ELF-1 (cell line): ENCODE results near the gene PUDP.
"Not testable (repeated sequence)": the region's sequence is repeated elsewhere in the genome, so short reads cannot be mapped to it uniquely, and the experiment has no call there.

Source experiments
- DNase-seq: peaks from one replicate; pipeline ENCODE4 v3.0.0-alpha.2; 2016; ENCODE audit warnings: low read depth, low spot score

PUDP gene

DNA sequence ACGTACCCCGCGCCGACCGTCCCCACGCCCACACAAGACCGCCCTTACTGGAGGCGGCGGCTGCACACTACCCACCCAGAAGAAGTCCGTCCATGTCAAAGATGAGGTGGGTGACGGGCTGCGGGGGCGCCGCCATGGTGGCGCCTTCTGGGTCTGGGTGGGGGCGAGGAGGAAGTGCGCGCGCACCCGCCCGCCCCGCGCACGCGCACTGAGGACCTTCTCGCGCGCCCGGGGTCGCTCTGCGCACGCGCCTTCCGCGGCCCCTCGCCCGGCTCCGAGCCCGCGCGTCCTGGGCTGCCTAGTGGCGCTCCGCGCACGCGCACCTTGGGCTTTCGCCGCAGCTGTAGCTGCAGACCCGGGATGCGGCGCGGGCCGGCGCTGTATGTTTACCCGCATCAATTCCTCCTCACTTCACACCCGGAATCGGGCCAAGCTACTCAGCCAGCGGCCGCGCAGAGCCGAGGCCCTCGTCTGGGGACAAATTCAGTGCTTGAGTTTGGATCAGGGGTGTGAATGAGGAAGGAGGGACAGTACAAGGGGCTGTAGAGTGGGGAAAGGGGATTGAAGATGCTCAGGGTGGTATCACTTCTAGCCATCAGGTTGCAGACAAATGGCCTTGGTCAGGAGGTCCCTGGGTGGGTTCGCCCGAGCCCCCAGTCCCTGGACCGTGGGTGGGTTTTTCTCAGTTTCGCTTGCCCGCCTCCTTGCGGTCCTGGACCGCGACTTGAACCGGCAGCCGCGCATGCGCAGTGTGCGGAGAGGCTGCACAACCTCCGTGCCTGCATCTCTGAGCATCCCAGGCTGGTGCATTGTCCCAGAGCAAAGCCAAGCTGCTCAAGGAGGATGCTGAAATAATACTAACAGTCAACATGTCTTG is at the start of gene PUDP:
PUDP (minus strand) TSS at position 176 of the 877 bp plus-strand sequence; CDS start at position 136, 40 bp downstream.
- DNase-seq = peak; percentile 94

DNA sequence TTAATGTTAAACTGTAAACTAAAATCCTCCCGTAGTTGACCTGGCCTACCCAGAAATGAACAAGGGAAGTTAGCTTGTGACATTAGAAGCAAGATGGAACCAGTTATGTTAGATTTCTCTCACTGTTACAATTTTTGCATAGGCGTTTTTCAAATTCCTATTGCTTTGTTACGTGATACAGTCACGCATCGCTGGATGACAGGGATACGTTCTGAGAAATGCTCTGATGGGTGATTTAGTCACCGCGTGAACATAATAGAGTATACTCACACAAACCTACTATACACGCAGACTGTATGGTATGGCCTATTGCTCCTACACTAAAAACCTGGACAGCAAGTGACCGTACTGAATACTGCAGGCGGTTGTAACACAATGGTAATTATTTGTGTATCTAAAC is 46.7 kb upstream of the PUDP start:
- no peak for DNase-seq

DNA sequence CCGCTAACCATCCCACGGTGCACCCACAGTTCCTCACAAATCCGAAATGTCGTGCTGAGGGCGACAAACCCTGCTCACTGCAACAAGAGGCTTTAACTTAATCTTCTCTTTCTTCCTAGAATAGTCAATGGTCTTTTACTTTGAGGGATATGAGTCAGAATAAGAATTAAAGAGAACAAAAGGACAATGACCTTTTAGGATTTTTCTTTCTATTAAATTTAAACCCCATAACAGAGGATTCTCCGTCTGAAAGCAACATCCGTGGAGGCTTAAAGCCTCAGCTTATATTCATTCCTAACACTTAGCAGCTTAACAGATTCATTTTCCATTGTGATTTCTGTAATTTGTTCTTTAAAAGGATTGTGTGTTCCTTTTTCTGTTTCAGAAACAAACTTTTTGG is 44.9 kb upstream of the PUDP start:
- no peak for DNase-seq

- DNase-seq = peak; percentile 69
Observed at GRCh38 chrX:7191681-7192110, 43.7 kb upstream of the PUDP start.

DNA sequence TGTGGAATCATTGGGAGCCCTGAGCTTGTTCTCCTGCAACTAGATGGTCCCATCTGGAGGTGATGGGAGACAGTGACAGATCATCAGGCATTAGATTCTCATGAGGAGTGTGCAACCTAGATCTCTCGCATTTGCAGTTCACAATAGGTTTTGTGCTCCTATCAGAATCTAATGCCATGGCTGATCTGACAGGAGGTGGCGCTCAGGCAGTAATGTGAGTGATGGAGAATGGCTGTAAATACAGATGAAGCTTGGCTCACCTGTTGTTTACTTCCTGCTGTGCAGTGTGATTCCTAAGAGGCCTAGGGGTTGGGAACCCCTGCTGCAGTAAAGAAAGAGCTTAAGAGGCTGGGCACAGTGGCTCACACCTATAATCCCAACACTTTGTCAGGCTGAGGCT is 42.2 kb upstream of the PUDP start:
- peak; percentile 8 for DNase-seq

DNA sequence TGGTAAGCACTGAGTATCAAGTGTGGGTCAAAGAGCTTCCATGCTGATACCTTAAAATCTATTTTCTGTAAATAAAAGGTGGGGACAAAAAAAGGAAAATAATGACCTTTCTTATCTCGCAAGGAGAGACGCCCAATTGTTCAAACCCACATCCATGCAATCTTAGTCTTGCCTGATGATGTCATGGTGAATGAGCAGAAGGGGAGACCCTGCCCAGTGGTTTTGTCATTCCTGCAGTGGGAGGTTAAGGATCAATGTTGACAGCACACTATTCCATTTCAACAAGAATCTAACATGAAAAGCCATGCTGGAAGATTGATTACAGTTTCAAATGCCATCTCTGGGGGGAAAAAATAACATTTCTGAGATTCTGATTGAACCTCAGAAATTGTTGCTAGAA is 40.7 kb upstream of the PUDP start:
- DNase-seq = no peak

DNA sequence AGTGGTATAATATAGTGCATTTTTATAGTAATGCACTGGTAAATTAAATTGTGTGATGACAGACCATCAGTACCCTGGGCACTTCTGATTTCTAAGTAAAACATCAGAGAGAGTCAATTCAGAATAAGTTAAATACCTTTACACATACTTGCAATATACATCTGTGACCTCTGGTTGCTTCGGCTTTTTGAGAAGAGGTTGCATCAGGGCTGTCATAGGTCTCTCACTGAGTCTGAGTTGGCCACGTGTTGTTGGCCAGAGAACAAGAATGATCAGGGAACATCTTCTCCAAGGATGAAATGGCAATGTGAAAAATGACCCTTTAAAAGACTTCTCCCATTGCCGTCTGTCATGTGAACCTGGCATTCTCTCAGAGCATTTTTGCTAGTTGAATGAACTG is 36.9 kb upstream of the PUDP start:
- DNase-seq = no peak

DNA sequence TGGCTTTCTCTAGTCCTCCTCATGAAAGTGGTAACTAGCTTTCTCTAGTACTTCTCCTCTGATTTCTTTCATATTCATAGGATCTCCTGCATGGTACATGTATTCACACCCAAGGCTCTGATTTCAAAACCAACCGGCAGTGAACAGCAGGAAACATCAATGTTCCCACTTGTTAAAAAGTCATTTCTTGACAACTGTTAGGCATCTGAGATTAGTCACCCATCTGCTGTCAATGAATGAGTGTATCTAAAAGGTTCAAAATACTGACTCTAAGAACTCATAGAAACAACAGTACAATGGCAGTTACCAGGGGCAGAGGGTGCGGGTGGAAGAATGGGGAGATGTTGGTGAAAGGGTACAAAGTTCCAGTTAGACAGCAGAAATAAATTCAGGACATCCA is 31.5 kb upstream of the PUDP start:
- DNase-seq = no peak

GRCh38 chrX:7178859-7179258 is 30.9 kb upstream of the PUDP start:
- not testable (repeated sequence) for DNase-seq

GRCh38 chrX:7170898-7171297 is 22.9 kb upstream of the PUDP start:
- DNase-seq = peak; percentile 69

- no peak for DNase-seq
Observed at GRCh38 chrX:7169627-7170026, 21.7 kb upstream of the PUDP start.

DNA sequence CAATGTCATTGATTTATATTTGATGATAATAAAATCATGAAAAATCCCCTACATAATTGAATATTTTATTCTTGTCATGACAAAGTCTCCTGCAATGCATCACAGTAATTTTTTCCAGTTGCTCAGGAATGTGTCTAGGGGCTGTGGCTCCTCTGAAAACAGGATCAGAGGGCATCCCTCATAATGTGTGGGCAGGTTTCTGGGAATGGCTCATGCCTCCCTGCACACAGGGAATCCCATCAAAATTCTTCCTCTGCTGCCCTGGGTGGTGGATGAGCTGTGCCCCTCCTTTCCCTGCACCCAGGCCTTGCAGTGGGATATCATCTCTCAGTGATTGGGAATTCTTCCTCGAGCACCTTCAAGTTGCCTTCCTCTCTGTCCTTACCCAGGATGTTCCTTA is 20.4 kb upstream of the PUDP start:
- no peak for DNase-seq

DNA sequence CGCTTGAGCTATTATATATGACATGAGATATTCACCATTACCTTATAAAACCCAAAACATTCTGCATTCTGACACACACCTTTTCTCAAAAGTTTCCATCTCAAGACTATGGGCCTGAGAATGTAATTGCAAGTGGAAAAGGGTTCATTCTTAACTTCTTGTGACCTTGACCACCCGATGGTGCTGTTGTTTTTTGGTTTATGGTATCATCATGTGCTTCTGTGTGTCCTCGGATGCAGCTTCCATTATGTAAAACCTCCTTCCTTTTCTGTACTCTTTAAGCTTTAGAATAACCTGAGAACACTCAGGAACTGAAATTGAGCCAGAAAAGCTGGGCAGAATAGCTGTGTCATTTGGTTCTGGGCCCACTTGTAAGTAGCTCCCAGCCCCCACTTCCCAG is 16.2 kb upstream of the PUDP start:
- no peak for DNase-seq

GRCh38 chrX:7163146-7163677 is 15.3 kb upstream of the PUDP start:
- DNase-seq = no peak

GRCh38 chrX:7159149-7159861 is 11.4 kb upstream of the PUDP start:
- DNase-seq = no peak

GRCh38 chrX:7158468-7158990 is 10.6 kb upstream of the PUDP start:
- DNase-seq = peak; percentile 29

DNA sequence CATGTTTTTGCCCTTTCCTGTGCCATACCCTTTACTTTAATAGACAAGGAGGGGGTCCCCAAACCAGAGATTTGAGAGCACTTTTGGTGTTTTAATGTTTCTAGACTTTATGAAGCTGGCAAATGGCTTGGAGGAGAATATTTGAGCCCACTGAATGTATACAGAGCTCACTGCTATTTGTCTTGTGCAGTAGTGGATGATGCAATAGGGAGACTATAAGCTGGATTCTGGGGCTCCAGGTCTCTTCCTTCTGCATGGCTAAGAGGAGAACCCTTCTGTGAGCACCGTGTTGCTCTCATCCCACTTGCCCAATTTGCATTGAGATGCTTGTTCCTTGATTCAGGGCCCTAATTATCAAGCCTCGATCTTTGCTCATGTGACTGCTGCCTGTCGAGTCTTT is 8.9 kb upstream of the PUDP start:
- no peak for DNase-seq

DNA sequence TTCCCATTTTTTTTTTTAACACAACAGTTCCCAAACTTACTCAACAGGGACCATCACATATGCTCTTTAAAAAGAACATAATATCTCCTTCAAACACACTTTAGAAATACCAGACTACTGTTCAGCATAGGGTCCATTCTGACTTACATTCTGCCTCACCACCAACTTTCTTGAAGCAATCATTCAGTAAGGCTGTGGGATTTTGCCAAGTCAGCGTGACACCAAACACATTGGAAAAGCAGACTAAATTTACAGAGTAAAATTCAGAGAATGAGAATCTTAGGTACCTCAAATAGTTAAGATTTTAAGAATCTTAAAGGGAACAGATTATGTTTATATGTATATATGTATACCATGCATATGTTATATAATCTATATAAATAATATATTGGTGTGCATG is 7.2 kb upstream of the PUDP start:
- no peak for DNase-seq

DNA sequence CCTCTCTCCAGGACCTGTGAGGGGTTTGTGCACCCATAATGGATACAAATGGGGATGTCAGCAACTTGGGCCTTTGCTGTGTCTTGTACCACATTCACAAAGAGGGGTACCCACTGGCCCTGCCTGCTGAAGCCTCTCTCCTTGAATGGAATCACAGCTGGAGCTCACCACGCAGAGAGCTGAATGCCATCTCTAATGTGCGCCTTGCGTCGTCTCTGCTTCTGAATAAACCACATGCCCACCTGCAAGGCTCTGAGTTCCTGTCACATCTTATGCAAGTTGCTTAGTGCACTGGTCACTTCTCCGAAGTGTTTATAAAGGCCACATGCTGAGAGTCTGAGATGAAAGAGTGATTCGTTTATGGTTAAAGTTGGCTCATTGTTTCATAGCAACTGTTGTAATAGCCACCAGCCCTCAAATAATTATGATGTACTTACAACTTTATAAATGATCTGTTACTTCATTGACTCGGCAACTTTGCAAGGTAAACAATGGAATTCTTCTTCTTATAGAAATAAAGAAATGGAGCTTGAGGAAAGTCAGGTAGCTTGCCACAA is 6.2 kb upstream of the PUDP start:
- DNase-seq = no peak

- DNase-seq = no peak
Observed at GRCh38 chrX:7153231-7153630, 5.3 kb upstream of the PUDP start.

DNA sequence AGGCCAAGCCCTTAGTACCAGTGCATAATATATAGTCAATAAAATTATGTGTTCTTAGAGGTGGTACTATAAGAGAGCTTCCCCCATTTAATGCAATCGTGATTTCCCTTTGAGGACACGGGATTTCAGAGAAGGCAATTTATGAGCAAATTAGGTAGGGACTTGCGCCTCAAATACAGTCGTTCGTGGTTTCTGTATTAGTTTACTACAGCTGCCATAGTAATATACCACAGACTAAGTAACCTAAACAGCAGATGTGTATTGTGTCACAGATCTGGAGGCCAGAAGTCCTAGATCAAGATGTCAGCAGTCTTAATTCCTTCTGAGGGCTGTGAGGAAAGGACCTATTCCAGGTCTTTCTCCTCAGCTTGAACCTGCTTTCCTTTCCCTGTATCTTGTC is 1.5 kb upstream of the PUDP start:
- no peak for DNase-seq

DNA sequence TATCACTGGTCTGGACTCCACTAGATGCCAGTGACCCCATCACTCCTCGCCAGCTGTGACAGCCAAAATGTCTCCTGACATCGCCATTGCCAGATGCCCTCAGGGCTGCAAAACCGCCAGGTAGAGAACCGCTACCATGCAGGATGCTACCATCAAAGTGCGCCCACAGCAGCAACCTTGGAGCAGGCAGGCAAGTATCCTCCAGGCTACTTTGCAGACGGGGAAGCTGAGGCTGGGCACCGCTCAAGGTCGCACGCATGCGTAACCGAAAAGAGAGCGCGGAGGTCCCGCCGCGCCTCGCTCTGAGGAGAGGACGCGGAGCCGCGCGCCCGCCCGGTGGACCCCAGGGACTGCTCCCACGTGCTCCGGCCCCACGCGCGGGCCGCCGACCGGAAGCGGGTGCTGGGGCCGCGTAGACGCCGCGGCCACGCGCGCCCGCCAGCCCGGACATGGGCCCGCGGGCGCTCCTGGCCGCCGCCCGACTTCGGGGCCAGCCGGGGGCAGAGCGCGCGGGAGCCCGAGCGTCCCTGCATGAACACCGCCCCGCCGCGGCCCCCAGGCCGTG is 458 bp downstream of the PUDP start, which contains the start of gene STS:
STS (plus strand) TSS at position 300 of the 565 bp plus-strand sequence. CDS start 105,488 bp downstream, outside the sequence.
- DNase-seq = peak; percentile 68
